ENCODE results near the gene ABR. TPM values are rescaled to one million over a fixed set of nuclear protein-coding genes. Genes with fewer than 3 reads are reported as not detected.

Gene ABR
- total and polyA plus RNA-seq, 4 donors: 2.7 to 12.9 (median 6.8) TPM

GRCh38 chr17:1036171-1036844 lies 143.5 kb downstream of the ABR start:
- TF ChIP-seq NR2F2 (IDR thresholded peaks at IDR 0.05) (no peak), ATF3 (IDR thresholded peaks at IDR 0.05) (no peak), JUND (IDR thresholded peaks at IDR 0.05) (no peak), TAF1 (conservative IDR thresholded peaks at IDR 0.05) (no peak), FOXA2 (IDR thresholded peaks at IDR 0.05) (no peak), HNF4A (conservative IDR thresholded peaks at IDR 0.05) (no peak), EGR1 (IDR thresholded peaks at IDR 0.05; ENCODE audit: low read depth in 2 of 2) (no peak), HNF4G (IDR thresholded peaks at IDR 0.05) (no peak), FOXA1 (IDR thresholded peaks at IDR 0.05) (no peak), RAD21 (IDR thresholded peaks at IDR 0.05) (no peak), SP1 (IDR thresholded peaks at IDR 0.05) (no peak), REST (IDR thresholded peaks at IDR 0.05) (no peak)
- H3K4me1 ChIP-seq (ENCODE audit: control insufficient read depth in 4 of 4, insufficient read depth in 4 of 4, low read length in 3 of 4): no peaks in the 10 kb centered on the region
- no peaks in the 10 kb centered on the region for H3K9me3 ChIP-seq (ENCODE audit: control insufficient read depth in 4 of 4, low read length in 3 of 4)
- no peak overlapping the region for H3K9ac ChIP-seq (ENCODE audit: low read depth in 1 of 2, low read length in 2 of 2)
- H3K27me3 ChIP-seq (ENCODE audit: control insufficient read depth in 4 of 4, insufficient read depth in 4 of 4, low read length in 3 of 4): no peaks in the 10 kb centered on the region
- WGBS: 84% methylated on average over 24 of the region's 24 CpGs
- no peak for DNase-seq (ENCODE audit: low spot score)
- H3K4me3 ChIP-seq (ENCODE audit: low read depth in 1 of 3, low read length in 3 of 3): no peak overlapping the region
- H3K36me3 ChIP-seq (ENCODE audit: control insufficient read depth in 4 of 4, insufficient read depth in 3 of 4, low read depth in 1 of 4, low read length in 3 of 4): no peaks in the 10 kb centered on the region
- H3K27ac ChIP-seq (ENCODE audit: low read depth in 1 of 2, low read length in 2 of 2): no peak overlapping the region

GRCh38 chr17:1035546-1036170 lies 144.1 kb downstream of the ABR start:
- no peak overlapping the region for H3K9ac ChIP-seq (ENCODE audit: low read depth in 1 of 2, low read length in 2 of 2)
- TF ChIP-seq FOXA1 (IDR thresholded peaks at IDR 0.05) (no peak), JUND (IDR thresholded peaks at IDR 0.05) (no peak), ATF3 (IDR thresholded peaks at IDR 0.05) (no peak), HNF4G (IDR thresholded peaks at IDR 0.05) (no peak), RAD21 (IDR thresholded peaks at IDR 0.05) (no peak), YY1 (IDR thresholded peaks at IDR 0.05) (no peak), ZBTB33 (IDR thresholded peaks at IDR 0.05) (no peak), NR2F2 (IDR thresholded peaks at IDR 0.05) (no peak), HNF4A (conservative IDR thresholded peaks at IDR 0.05) (no peak), EGR1 (IDR thresholded peaks at IDR 0.05; ENCODE audit: low read depth in 2 of 2) (no peak), TAF1 (conservative IDR thresholded peaks at IDR 0.05) (no peak)
- peaks cover 0 to under 1% (median 0%) of the 10 kb centered on the region in 4 donors for H3K4me1 ChIP-seq (ENCODE audit: control insufficient read depth in 4 of 4, insufficient read depth in 4 of 4, low read length in 3 of 4)
- H3K36me3 ChIP-seq (ENCODE audit: control insufficient read depth in 4 of 4, insufficient read depth in 3 of 4, low read depth in 1 of 4, low read length in 3 of 4): no peaks in the 10 kb centered on the region
- no peak for DNase-seq (ENCODE audit: low spot score)
- H3K27me3 ChIP-seq (ENCODE audit: control insufficient read depth in 4 of 4, insufficient read depth in 4 of 4, low read length in 3 of 4): no peaks in the 10 kb centered on the region
- WGBS: 45% methylated on average over 17 of the region's 17 CpGs
- H3K27ac ChIP-seq (ENCODE audit: low read depth in 1 of 2, low read length in 2 of 2): no peak overlapping the region
- no peak overlapping the region for H3K4me3 ChIP-seq (ENCODE audit: low read depth in 1 of 3, low read length in 3 of 3)
- H3K9me3 ChIP-seq (ENCODE audit: control insufficient read depth in 4 of 4, low read length in 3 of 4): no peaks in the 10 kb centered on the region

Data from liver (tissue), 9 donors.